GM20431 (cell line): ENCODE data around the gene SPATA46.

Source experiments
- in situ Hi-C: fragments of 300-500 bp; cut with MseI, MboI; formaldehyde crosslinking; loops from one replicate; pipeline ENCODE4 v1.15.0; 2020; ENCODE audit warnings: low sequenced_read_pairs; ENCODE audit not compliant: unreplicated experiment

The SPATA46 gene

DNA sequence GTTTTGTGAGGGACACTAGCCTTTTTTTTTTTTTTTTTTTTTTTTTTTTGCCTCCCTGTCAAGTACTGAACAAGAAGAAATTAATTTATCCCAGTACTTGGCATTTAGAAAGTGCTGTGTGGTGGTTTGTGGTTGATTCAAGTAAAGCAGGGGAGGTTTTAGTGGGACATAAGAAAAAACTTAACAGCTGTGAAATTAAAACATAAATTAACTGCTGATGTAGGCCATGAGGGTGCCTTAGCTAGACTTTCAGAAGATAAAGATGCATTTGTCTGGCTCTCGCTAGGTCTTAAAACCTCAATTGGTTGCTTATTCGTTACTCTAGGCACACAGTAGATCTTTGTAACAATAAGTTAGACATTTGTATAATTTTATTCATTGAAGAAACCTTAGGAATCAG lies 52.3 kb downstream of the SPATA46 start:
- in situ Hi-C loops = no loop called here
